Muscle of arm (tissue), 12 donors: Measurements from ENCODE around the gene INTS7. TPM values are rescaled to one million over a fixed set of nuclear protein-coding genes. Genes with fewer than 3 reads are reported as not detected.
"Not testable (repeated sequence)": the region's sequence is repeated elsewhere in the genome, so short reads cannot be mapped to it uniquely, and the experiment has no call there.

ENCODE experiments used
- DNase-seq: peaks from one replicate; pipeline ENCODE4 v3.0.0-alpha.2; 2013
- polyA plus RNA-seq, 12 donors: library from polyadenylated mRNA; unstranded; fragments of 120-200 nt; gene quantifications; one replicate each; pipeline ENCODE4 v1.2.1, GENCODE V29; 2013; ENCODE audit not compliant: insufficient read length in 12 of 12

The INTS7 gene
- polyA plus RNA-seq, 12 donors, result 8.5 to 19.4 (median 14.9) TPM; not detected in 1

DNA sequence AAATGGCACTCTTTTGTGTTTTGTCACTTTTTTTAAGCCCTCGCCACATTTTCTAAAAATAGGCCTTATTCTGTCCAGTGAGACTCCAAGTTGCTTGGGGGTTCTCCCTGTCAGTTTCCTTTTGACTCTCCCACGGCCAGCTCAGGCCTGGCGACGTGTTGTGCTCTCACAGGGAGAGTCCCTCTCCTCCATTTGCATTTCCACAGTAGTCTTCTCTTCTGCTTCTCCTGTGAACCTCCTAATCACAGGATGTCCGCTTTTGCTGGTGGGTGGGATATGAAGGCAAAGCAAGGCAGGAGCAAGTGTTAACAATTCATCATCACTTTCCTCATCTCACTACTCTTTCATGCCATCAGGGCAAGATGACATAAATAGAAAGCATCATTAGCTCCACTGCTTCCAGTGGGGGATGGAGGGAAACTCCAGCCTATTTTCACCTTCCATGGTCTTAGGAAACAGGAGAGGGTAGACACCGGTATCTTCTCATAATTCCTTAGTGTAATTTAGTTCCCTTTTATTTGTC, 99.8 kb downstream of the INTS7 start:
- DNase-seq, result no peak

DNA sequence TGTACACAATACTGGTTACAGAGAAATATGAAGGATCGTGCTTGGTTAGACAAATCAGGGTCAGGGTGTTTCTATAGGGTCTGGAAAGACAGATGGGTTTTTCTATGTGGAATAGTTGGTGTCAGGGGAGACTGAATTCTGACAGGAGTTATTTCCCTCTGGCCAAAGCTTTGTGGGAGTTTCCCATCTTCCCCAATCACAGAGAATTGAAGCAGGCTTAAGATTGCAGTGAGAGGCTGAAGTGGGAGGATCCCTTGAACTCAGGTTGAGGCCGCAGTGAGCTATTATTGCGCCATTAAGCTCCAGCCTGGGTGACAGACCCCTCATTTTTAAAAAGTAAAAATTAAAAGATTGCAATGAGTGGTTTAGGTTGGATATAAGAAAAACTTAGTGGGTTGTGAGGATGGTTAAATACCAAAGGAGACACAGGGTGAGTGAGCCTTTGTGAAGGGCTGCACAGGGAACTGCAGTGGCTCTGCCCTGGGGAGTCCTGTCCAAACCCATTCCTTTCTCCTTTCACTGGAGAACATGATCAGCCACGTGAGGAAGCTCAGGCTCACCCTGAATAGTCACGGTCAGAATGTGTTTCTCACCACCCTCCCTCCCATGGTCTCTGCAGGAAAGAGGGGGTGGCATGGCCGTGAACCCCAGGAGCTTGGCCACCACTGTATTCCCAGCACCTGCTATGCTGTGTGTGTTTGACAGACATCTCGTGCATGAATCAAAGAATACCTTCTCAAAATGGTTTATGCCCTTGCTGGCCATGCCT, 101.2 kb downstream of the INTS7 start:
- no peak for DNase-seq

DNA sequence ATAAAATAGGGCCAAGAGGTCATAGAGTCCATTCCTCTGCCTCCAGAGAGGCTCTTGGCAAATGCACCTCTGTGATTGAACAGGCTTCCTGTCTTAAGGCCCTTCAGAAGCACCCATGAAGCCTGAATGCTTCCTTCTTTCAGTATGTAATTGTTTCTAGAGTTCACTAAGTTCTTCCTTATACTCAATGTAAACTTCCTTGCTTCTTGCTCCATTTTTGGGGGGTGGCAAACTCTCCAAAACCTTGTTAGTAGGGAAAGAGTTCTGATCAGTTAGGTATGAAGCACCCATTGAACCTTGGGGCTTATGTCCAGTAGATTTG, 102.5 kb downstream of the INTS7 start:
- no peak for DNase-seq

DNA sequence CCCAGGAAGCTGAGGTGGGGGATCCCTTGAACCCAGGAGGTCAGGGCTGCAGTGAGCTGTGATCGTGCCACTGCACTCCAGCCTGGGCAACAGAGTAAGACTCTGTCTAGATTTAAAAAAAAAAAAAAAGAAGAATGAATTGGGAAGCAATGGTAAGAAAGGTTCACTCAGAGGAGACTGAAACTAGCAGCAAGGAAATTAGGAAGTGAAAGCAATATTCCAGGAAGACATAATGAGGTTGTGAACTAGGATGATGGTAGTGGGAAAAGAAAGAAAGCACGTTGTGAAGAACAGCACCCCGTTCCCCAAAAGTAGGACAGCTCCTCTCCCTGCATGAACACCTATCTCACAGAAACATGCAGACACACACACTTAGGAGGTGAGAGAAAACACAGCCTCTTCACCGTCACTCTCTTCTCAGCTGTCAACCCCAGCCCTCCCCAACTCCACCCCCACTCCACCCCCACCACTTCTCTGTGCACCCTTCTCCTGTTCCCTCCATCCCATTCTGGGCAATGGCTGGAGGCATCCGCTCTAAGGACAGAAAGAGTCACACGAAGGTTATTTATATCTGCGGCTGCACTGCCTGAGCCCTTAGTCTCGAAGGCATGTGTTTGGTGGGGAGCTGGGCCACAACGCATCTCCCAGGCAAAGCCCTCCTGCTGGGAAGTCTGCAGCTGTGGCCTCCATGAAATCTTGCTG, 103.0 kb downstream of the INTS7 start:
- DNase-seq, result no peak

DNA sequence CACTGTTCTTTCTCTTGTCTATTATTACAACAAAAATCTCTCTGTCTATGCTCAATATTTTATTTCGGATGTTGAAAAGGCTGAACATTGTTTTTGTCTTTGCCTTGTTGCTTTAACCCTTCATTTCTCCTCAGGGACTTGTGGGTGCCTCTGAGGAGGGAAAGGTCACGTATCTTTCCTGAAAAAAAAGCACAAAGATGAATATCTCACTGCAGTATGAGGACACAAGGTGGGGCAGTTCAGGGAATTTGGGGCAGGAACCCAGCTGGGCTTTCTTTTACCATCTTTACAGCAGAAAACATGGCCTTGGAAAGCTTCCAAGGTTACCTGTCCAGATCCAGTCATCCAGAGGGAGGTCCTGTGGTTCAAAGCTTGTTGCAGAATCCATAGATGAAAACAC, 105.7 kb downstream of the INTS7 start:
- no peak for DNase-seq

DNA sequence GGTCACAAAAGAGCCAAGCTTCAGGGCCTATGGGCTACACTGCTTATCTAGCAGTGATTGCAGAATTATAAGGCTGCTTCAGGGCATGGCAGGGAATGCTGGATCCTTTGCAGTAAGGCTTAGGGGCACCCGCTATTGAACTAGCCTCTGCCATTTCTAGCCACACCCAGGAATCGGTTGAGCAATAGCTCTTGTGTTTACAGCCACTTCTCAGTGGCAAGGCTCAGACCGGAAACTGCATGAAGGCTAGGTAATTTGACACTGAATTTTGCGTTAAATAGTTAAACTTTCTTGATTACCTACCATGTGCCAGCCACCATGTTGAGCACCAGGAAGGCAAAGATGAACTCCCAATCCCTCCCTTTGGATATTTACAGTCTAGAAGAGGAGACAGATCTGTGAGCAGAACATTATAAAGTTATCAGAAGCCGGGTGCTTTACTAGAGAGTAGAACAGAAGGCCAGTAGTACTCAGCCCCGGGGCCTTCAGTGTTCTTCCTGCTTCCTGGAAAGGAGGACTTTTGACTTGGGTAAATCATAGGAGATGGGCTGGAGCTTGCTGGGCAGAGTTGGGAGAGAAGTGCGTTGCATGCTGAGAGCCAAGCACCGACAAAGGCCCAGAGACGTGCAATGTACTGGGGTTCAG, 106.2 kb downstream of the INTS7 start:
- no peak for DNase-seq

DNA sequence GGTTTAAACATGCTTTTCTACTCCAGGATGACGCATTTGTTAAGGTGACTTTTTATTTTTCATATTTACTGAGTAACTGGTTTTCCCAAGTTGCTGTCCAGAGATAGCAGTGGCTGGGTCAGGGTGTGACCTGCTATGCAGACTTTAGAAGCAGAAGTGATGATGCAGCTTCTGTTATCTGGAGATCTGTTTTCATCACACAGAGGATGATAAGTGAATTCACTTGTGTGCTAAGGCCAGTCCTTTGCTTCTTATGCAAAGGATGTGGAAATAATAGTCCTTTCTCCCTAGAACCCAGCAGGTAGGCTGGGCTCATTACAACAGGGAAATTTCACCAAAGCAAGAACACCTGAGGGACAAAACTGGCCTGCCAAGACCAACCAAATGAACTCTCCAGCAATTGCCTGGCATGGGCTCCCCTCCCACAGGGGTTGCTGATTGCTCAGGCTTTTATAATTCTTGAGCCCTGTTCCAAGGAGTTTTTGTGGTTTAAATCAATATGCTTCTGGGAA, 107.0 kb downstream of the INTS7 start:
- no peak for DNase-seq

DNA sequence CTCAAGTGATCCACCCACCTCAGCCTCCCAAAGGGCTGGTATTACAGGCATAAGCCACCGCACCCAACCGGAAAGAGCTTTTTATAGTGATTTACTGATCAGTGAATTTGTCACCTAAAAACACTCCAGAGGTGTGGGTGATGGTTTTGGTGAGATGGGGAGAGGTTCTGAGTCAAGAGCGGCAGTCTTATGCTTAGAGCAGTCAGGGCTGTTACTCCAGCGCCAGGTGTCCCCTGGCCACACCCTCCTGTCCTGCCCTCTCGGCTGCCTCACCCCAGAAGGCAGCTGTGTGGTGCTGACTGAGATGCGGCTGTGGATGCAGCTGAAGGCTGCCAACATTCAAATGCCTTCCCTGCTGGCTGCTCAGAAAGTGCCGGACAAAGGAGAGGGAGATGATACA, 110.3 kb downstream of the INTS7 start:
- DNase-seq, result no peak

DNA sequence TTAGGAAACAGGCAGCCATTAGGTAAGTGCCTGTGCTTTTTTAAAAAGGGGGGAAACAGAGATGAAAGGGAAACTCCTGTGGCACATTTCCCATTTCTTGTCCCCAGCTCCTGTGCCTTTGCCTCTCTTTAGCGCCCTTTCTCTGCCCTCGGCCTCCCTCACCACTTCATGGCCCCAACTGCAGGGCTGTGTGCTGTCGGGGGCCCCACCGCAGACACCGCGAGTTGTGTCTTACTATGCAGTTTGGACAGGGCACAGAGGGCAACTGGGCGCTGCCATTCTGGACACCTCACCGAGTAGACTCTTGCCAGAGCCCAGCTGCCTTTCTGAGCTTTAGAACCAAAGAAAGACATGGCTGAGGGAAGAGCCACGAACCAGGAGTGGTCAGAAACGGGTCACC, 111.1 kb downstream of the INTS7 start:
- DNase-seq, result no peak

DNA sequence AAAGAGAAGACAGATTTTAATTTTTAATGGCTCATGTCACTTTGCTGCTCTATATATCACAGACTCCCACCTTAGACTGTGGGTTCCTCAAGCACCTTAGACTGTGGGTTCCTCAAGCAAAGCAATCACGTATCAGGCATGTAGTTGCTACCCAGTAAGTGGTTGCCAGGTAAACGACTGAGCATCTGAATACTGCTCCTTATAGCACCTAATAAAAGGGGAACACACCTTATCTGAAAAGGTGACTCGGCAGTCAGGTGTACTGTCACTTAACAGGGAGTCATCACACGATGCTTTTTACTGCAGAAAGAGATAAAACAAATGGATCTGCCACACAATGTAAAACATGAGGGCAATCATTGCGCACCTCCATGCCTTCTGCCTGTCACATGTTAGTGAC, 112.3 kb downstream of the INTS7 start:
- no peak for DNase-seq

DNA sequence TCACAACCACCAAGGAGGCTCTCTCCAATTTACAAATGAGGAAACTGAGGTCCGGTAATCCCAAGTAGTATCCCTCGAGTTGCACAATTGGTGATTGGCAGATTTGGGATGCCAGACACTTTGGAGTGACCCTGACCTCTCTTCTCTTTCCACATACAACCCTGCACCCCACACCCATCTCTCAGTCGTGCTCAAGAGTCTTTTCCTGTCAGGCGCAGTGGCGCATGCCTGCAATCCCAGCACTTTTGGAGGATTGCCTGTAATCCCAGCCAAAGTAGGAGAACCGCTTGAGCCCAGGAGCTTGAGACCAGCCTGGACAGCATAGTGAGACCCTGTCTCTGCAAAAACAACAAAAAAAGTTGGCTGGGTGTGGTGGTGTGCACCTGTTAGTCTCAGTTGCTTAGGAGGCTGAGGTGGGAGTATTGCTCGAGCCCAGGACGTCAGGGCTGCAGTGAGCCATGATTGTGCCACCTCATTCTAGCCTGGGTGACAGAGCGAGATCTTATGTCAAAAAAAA, 113.7 kb downstream of the INTS7 start:
- DNase-seq, result no peak

DNA sequence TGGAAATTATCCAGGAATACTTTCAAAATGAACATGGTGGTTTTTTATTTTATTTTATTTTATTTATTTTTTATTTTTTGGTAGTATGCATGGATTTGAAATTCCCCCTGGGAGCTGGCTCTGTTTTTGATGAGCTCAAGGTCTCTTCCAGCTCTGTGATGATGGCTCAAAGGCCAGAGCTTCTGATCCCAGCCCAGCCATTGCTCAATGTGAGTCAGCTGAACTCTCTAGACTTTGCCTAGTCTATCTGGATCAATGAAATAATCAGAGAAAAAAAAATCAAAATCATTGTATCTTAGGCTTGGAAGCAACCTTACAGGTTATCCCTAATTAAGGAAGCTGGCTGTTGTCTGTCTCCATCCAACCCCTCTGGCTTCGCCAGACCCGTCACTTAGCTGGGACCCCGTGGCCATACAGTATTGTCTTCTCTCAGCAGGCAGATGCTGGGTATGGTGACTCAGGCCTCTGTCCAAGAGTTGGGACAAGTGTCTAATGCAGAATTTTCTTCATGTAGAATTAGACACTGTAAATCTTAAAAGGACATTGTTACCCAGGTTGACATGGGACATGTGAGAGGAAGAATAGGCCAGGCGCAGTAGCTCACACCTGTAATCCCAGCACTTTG, 114.6 kb downstream of the INTS7 start:
- no peak for DNase-seq

DNA sequence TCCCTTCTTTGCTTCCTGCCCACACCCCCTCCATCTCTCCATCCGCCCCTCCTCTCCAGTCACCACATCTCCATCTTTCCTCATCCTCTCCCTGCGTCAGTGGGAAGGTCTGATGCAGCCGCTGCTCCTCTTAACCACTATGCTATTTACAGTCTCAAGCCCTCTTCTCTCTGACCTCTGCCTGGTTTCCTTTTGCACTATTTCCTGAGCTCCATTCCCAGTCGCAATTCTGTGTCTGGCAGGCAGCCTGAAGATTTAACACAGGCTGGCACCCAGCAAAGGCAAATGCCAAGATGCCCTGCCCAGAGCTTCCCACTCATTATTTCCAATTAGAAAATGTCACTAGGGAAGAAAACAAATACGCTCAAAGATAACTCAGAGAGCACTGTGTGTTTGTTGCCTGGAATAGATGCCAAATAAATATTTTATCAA, 115.2 kb downstream of the INTS7 start:
- no peak for DNase-seq

DNA sequence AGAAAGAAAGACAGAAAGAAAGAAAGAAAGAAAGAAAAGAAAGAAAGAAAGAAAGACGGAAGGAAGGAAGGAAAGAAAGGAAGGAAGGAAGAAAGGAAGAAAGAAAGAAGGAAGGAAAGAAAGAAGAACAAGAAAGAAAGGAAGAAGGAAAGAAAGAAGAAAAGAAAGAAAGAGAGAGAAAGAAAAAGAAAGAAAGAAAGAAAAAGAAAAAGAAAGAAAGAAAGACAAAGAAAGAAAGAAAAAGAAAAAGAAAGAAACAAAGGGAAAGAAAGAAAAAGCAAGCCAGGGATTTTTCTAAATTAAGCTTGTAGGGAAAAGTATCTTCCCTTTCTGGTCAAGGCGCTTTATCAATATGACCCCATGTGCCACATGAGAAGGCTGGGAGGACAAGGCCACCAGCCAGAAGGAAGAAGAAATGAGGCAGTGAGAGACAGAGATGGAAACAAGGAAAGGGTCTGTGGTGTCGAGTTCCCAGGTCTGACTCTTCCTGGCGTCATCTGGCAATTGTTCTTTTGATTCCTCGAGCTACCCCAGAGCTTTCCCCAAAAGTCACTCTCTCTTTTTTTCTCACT, 116.4 kb downstream of the INTS7 start:
- DNase-seq, result no peak

DNA sequence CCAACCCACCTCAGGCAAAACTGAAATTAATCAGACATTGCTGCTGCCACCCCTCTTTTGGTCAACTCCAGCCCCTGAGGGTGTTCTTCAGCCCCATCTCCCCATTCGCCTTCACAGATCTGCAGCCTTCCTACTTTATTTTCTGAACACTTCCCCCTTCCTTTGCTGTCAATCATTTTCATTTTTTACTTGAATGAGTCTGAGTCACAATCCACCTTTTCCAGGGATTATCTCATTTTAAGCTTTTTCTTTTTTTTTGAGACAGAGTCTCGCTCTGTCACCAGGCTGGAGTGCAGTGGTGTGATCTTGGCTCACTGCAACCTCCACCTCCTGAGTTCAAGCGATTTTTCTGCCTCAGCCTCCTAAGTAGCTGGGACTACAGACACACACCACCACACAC, 118.9 kb downstream of the INTS7 start:
- DNase-seq, result not testable (repeated sequence)

DNA sequence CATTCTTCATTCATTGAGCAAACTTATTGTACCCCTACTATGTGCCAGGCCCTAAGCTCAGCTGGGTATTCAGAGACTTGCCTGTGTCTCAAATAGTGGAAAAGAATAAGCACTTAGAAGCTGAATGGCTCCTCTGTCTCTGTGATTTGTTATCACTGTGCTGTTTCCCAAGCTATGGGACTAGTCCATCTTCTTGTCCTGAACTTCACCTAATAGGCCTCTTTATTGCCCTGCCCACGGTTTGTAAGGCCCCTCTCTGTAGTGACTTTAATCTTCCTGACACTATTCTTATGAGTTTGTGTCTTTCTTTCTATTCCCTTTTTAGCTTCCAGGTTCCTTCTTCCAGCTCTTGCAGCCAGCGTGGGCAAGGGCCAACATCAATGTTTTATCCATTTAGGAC, 119.4 kb downstream of the INTS7 start:
- no peak for DNase-seq

DNA sequence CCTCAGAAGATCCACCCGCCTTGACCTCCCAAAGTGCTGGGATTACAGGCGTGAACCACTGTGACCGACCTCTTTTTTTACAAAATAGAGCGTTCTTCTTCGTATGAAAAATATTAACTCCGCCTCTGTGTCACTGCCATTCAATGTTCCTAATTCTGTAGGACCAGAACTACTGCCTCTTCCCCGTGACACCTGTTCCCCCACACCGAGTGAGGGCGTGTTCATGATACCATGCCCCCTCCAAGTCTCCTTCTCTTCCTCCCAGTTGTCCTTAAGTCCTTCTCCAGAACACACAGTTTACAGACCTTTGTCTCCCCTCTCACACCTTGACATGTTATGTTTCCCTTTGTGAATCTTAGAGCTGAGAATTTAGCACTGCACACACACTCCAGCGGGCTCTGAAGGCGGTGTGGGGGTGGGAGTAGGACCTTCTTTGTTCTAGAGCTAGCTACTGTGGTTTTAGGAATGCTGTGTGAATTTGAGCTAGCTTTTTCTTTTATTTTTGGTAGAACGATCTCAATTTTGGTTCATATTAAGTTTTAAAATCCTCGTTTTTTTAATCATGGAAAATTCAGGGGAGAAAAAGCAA, 122.4 kb downstream of the INTS7 start:
- DNase-seq, result no peak

DNA sequence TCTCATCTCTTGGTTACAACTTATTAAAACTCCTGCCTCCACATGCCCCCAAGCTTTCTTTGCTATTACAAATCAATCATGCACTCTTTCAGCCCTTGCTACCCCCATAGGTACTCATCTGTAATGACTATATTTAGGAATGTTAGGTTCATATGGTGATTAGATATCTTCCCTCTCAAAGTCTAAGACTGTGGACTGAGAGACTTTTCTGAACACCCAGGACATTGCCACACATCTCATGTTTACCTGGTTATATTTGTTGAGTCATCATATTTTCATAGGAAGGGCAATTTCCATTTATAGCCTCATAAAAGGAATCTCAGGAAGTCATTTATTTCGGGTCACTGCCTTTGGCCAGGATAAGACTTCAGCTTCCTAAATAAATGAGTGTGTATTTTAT, 123.3 kb downstream of the INTS7 start:
- no peak for DNase-seq

DNA sequence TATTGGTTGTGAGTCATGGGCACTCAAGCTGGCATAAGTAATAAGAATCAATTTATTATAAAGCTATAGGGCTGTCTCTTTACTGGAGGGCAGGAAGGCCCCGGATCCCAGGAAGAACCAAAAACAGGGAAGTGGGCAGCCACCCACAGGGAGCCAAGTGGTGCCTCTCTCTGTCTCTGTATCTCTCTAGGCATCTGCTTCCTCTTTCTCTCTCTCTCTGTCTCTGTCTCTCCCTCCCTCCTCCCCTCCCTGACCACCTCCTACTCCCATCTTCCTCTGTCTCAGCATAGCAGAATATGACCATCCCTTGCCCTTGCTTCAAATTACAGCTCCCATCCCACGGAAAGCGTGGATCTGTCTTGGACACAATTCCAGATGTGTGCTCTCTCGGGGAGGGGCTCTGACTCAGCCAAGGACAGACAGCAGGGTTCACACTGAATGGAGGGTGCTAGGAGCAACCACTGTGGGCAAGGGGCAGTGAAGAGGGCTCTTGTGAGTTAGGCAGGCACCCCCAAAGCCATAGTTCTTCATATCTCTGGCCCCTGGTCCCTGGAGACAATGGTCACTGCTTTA, 124.4 kb downstream of the INTS7 start:
- no peak for DNase-seq

DNA sequence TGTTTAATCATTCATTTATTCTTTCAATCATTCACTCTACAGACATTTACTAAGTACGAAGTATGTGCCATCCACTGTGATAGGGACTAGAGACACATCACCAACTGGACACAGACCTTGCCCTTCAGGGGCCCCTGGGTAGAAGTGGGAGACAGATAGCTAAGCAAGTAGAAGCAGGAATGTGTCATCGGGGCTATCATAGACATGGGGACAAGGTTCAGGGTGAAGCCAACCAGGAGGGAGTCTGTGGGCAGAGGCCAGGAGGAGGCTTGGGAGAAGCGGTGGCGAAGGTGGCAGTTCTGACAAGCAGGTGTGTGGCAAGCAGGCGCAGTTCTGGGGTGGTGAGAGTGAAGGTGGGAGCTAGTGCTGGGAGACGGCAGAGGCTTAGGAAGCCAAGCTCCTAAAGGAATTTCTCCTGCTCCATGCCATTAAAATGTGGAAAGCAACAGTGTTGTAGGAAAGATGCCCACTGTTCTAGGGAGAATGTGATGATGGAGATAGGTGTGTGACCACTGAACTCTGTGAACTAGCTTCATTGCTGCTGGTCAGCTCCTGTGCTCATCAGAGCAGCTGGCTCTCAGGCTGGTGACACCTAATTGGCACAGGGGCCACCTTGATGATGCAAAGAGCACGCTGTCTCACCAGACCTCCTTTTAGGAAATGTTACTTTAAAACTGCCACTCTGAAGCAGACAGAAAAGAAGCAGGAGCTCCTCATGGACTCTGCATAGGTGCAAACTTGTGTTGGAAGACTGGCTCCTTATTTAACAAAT, 125.1 kb downstream of the INTS7 start:
- no peak for DNase-seq
